ENCODE data around the gene RCC1.

RCC1 gene

GRCh38 chr1:28577052-28577678 is 71.3 kb downstream of the RCC1 start:
- Histone ChIP-seq H3K79me2 (ENCODE audit: control insufficient read depth, insufficient read depth, low read length, poor library complexity) (peaks cover 15% of the 10 kb centered on the region), H3K23ac (ENCODE audit: low read length) (no peak overlapping the region), H2BK12ac (ENCODE audit: low read length) (no peak overlapping the region), H3K27ac (ENCODE audit: low read depth, low read length) (no peak overlapping the region), H3K36me3 (ENCODE audit: control insufficient read depth in 1 of 2, insufficient read depth in 2 of 2, low read length in 2 of 2) (peaks cover 37 to 58% of the 10 kb centered on the region in 2 experiments), H3K4me1 (ENCODE audit: control insufficient read depth in 1 of 2, insufficient read depth in 2 of 2, low read length in 2 of 2) (peaks cover 6 to 7% of the 10 kb centered on the region in 2 experiments), H2BK5ac (ENCODE audit: low read depth, low read length, poor library complexity) (no peak overlapping the region), H2BK120ac (ENCODE audit: insufficient read depth, low read length, poor library complexity) (no peak overlapping the region), H3K18ac (ENCODE audit: low read length) (no peak overlapping the region), H3K4me3 (ENCODE audit: low read depth, low read length) (no peak overlapping the region), H2AK5ac (ENCODE audit: low read length) (no peak overlapping the region), H4K12ac (ENCODE audit: low read depth, low read length) (no peak overlapping the region), H3K4me2 (ENCODE audit: low read length) (no peak overlapping the region), H3K4ac (ENCODE audit: low read depth, low read length) (no peak overlapping the region), H2AFZ (ENCODE audit: insufficient read depth, low read length, poor library complexity) (no peak overlapping the region), H3K27me3 (ENCODE audit: insufficient read depth, low read length) (no peaks in the 10 kb centered on the region), H3K9me3 (ENCODE audit: insufficient read depth, low read depth, low read length) (no peaks in the 10 kb centered on the region), H4K8ac (ENCODE audit: low read depth, low read length) (no peak overlapping the region), H3K79me1 (ENCODE audit: low read length) (peaks cover 6% of the 10 kb centered on the region), H3K9ac (ENCODE audit: low read length) (no peak overlapping the region), H3K14ac (ENCODE audit: low read length) (no peak overlapping the region), H4K91ac (ENCODE audit: low read depth, low read length) (no peak overlapping the region)
- peak in 1 of 2 donors; percentile 28 for DNase-seq
- no CpG with 5 or more reads among the region's 1 CpG for WGBS (ENCODE audit: extremely low coverage, insufficient coverage, insufficient read length)

- Histone ChIP-seq H3K4me2 (ENCODE audit: low read length) (no peak overlapping the region), H3K79me2 (ENCODE audit: control insufficient read depth, insufficient read depth, low read length, poor library complexity) (peaks cover 15% of the 10 kb centered on the region), H4K91ac (ENCODE audit: low read depth, low read length) (no peak overlapping the region), H3K9me3 (ENCODE audit: insufficient read depth, low read depth, low read length) (no peaks in the 10 kb centered on the region), H4K8ac (ENCODE audit: low read depth, low read length) (no peak overlapping the region), H3K4ac (ENCODE audit: low read depth, low read length) (no peak overlapping the region), H3K27me3 (ENCODE audit: insufficient read depth, low read length) (no peaks in the 10 kb centered on the region), H3K4me1 (ENCODE audit: control insufficient read depth in 1 of 2, insufficient read depth in 2 of 2, low read length in 2 of 2) (peaks cover 6 to 7% of the 10 kb centered on the region in 2 experiments), H3K79me1 (ENCODE audit: low read length) (peaks cover 9% of the 10 kb centered on the region), H3K36me3 (ENCODE audit: control insufficient read depth in 1 of 2, insufficient read depth in 2 of 2, low read length in 2 of 2) (peaks cover 34 to 55% of the 10 kb centered on the region in 2 experiments), H4K12ac (ENCODE audit: low read depth, low read length) (no peak overlapping the region), H2AFZ (ENCODE audit: insufficient read depth, low read length, poor library complexity) (no peak overlapping the region), H2AK5ac (ENCODE audit: low read length) (no peak overlapping the region), H2BK12ac (ENCODE audit: low read length) (no peak overlapping the region), H3K27ac (ENCODE audit: low read depth, low read length) (no peak overlapping the region), H2BK120ac (ENCODE audit: insufficient read depth, low read length, poor library complexity) (no peak overlapping the region), H3K9ac (ENCODE audit: low read length) (no peak overlapping the region), H3K23ac (ENCODE audit: low read length) (no peak overlapping the region), H2BK5ac (ENCODE audit: low read depth, low read length, poor library complexity) (no peak overlapping the region), H3K14ac (ENCODE audit: low read length) (no peak overlapping the region), H3K4me3 (ENCODE audit: low read depth, low read length) (no peak overlapping the region), H3K18ac (ENCODE audit: low read length) (no peak overlapping the region)
- DNase-seq: peak in 1 of 2 donors; percentile 27
- WGBS (ENCODE audit: extremely low coverage, insufficient coverage, insufficient read length): no CpG with 5 or more reads among the region's 6 CpGs
Observed at GRCh38 chr1:28577738-28578536, 72.1 kb downstream of the RCC1 start.

- Histone ChIP-seq H3K9ac (ENCODE audit: low read length) (no peak overlapping the region), H2AFZ (ENCODE audit: insufficient read depth, low read length, poor library complexity) (no peak overlapping the region), H3K27ac (ENCODE audit: low read depth, low read length) (no peak overlapping the region), H3K23ac (ENCODE audit: low read length) (no peak overlapping the region), H3K4ac (ENCODE audit: low read depth, low read length) (no peak overlapping the region), H3K4me1 (ENCODE audit: control insufficient read depth in 1 of 2, insufficient read depth in 2 of 2, low read length in 2 of 2) (peaks cover 6 to 9% of the 10 kb centered on the region in 2 experiments), H3K79me2 (ENCODE audit: control insufficient read depth, insufficient read depth, low read length, poor library complexity) (peaks cover 15% of the 10 kb centered on the region), H3K27me3 (ENCODE audit: insufficient read depth, low read length) (no peaks in the 10 kb centered on the region), H3K4me2 (ENCODE audit: low read length) (no peak overlapping the region), H4K8ac (ENCODE audit: low read depth, low read length) (no peak overlapping the region), H3K79me1 (ENCODE audit: low read length) (peaks cover 9% of the 10 kb centered on the region), H3K14ac (ENCODE audit: low read length) (no peak overlapping the region), H2BK12ac (ENCODE audit: low read length) (no peak overlapping the region), H2BK5ac (ENCODE audit: low read depth, low read length, poor library complexity) (no peak overlapping the region), H2AK5ac (ENCODE audit: low read length) (no peak overlapping the region), H4K12ac (ENCODE audit: low read depth, low read length) (no peak overlapping the region), H3K9me3 (ENCODE audit: insufficient read depth, low read depth, low read length) (no peaks in the 10 kb centered on the region), H2BK120ac (ENCODE audit: insufficient read depth, low read length, poor library complexity) (no peak overlapping the region), H4K91ac (ENCODE audit: low read depth, low read length) (no peak overlapping the region), H3K18ac (ENCODE audit: low read length) (no peak overlapping the region), H3K36me3 (ENCODE audit: control insufficient read depth in 1 of 2, insufficient read depth in 2 of 2, low read length in 2 of 2) (peaks cover 28 to 50% of the 10 kb centered on the region in 2 experiments), H3K4me3 (ENCODE audit: low read depth, low read length) (no peak overlapping the region)
- WGBS (ENCODE audit: extremely low coverage, insufficient coverage, insufficient read length): no CpG with 5 or more reads among the region's 6 CpGs
- no peak for DNase-seq
Observed at GRCh38 chr1:28578696-28579218, 72.9 kb downstream of the RCC1 start.

- H3K23ac ChIP-seq (ENCODE audit: low read length): no peak overlapping the region
- no peak for DNase-seq
- no peak overlapping the region for H2AK5ac ChIP-seq (ENCODE audit: low read length)
- peak overlapping the region; percentile 7 for H3K27ac ChIP-seq (ENCODE audit: low read depth, low read length)
- H2AFZ ChIP-seq (ENCODE audit: insufficient read depth, low read length, poor library complexity): no peak overlapping the region
- no peak overlapping the region for H4K91ac ChIP-seq (ENCODE audit: low read depth, low read length)
- peaks cover 9% of the 10 kb centered on the region for H3K79me1 ChIP-seq (ENCODE audit: low read length)
- peaks cover 21 to 45% of the 10 kb centered on the region in 2 experiments for H3K36me3 ChIP-seq (ENCODE audit: control insufficient read depth in 1 of 2, insufficient read depth in 2 of 2, low read length in 2 of 2)
- no CpG with 5 or more reads among the region's 1 CpG for WGBS (ENCODE audit: extremely low coverage, insufficient coverage, insufficient read length)
- peaks cover 6 to 9% of the 10 kb centered on the region in 2 experiments for H3K4me1 ChIP-seq (ENCODE audit: control insufficient read depth in 1 of 2, insufficient read depth in 2 of 2, low read length in 2 of 2)
- no peak overlapping the region for H3K18ac ChIP-seq (ENCODE audit: low read length)
- H3K4ac ChIP-seq (ENCODE audit: low read depth, low read length): peak overlapping the region; percentile 60
- H3K4me2 ChIP-seq (ENCODE audit: low read length): peak overlapping the region; percentile 76
- H3K4me3 ChIP-seq (ENCODE audit: low read depth, low read length): no peak overlapping the region
- H3K9me3 ChIP-seq (ENCODE audit: insufficient read depth, low read depth, low read length): no peaks in the 10 kb centered on the region
- H3K14ac ChIP-seq (ENCODE audit: low read length): no peak overlapping the region
- H2BK120ac ChIP-seq (ENCODE audit: insufficient read depth, low read length, poor library complexity): no peak overlapping the region
- no peak overlapping the region for H4K12ac ChIP-seq (ENCODE audit: low read depth, low read length)
- peaks cover 15% of the 10 kb centered on the region for H3K79me2 ChIP-seq (ENCODE audit: control insufficient read depth, insufficient read depth, low read length, poor library complexity)
- H3K9ac ChIP-seq (ENCODE audit: low read length): peak overlapping the region; percentile 19
- H4K8ac ChIP-seq (ENCODE audit: low read depth, low read length): no peak overlapping the region
- no peak overlapping the region for H2BK12ac ChIP-seq (ENCODE audit: low read length)
- H3K27me3 ChIP-seq (ENCODE audit: insufficient read depth, low read length): no peaks in the 10 kb centered on the region
- no peak overlapping the region for H2BK5ac ChIP-seq (ENCODE audit: low read depth, low read length, poor library complexity)
Observed at GRCh38 chr1:28579401-28579800, 73.6 kb downstream of the RCC1 start.

Measured in trophoblast cell (in vitro differentiated cells and primary cell).